ENCODE results near the gene M1AP.

The M1AP gene

GRCh38 chr2:74515981-74516633 lies 132.0 kb downstream of the M1AP start:
- no peak for DNase-seq

DNA sequence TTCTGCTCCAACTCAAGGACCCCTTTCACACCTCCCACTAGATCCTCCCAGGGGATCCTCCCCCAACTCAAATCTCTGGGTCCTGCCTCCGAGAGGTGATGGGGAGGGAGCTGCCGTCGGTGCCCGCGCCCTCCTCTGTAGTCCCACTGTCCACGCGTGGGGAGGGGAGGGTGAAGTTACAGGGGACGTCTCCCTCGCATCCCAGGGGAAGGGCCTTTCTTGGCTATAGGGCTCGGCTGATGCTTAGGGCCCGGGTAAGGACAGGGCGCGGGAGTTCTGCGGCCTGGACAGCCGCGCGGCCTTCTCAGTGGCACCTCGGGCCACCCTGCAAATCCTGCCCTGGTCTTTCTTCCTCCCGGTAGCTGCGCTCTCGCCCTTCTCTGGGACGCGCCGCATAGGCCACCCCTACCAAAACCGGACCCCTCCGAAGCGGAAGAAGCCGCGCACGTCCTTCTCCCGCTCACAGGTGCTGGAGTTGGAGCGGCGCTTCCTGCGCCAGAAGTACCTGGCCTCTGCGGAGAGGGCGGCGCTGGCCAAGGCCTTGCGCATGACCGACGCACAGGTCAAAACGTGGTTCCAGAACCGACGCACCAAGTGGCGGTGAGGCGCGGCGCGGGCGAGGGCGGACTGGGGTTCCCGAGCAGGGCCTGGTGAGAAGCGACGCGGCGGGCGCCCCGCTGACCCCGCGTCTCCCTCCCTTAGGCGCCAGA lies 132.7 kb downstream of the M1AP start:
- DNase-seq, result no peak

GRCh38 chr2:74514368-74515270 lies 133.5 kb downstream of the M1AP start, which contains the start of gene TLX2:
Gene TLX2, plus strand, starts transcription at chr2:74514450. Its CDS starts 357 bp downstream, at chr2:74514807.
- peak; percentile 17 for DNase-seq

DNA sequence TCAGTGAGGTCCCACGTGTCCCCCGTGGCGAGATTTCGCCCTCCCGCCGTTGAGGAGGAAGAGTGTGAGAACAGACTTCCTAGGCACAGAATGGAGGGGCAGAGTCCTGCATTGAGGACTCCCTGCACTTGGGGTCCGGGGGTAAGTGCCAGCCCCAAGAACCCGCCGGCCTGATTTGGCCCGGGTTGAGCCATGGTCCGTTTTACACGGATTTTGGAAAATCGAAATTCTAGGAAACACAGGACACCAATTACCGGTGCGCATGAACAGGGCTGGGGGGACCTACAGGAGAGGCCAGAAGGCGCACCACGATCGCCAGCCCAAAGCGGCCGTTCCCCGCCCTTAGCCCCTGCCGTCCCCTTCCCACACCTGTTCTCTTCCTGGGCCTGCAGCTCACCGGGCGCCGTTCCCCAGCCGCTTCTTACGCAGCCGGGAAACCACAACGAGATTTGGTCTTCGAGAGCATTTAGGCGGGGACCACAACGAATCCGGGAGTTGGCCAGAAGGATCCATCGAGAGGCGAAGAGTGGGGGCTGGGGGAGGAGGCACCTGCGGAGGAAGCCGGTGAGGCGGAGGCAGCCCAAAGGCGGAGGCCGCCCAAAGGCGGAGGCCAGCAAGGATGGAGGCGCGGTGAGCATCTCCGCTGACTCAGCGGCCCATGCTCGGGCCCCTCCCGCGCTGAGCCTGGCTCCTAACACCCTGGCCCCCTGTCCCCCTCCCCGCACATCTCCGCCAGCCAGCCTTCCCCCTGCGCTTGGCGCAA lies 134.3 kb downstream of the M1AP start:
- no peak for DNase-seq

GRCh38 chr2:74512744-74513604 lies 135.2 kb downstream of the M1AP start:
- DNase-seq, result no peak

- no peak for DNase-seq
These were observed 136.8 kb downstream of the M1AP start for GRCh38 chr2:74511104-74511989.

GRCh38 chr2:74510272-74510671 lies 137.9 kb downstream of the M1AP start:
- DNase-seq, result no peak

- peak; percentile 65 for DNase-seq
These were observed 140.1 kb downstream of the M1AP start for GRCh38 chr2:74507926-74508520.

All from NCI-H1436 (cell line).